T-helper 22 cell (primary cell): Measurements from ENCODE around the gene ETV2.
A peak's percentile ranks its signal among the peaks of the same experiment; 100 is the strongest.
"Not testable (repeated sequence)": the region's sequence is repeated elsewhere in the genome, so short reads cannot be mapped to it uniquely, and the experiment has no call there.

Experiments used
- DNase-seq: peaks from one replicate; pipeline ENCODE4 v3.0.0-alpha.2; 2020; ENCODE audit warnings: low read depth

The ETV2 gene

GRCh38 chr19:35641515-35642151 is at the start of gene ETV2:
ETV2 (plus strand) TSS chr19:35641745; CDS start chr19:35642461, 716 bp downstream.
- no peak for DNase-seq

GRCh38 chr19:35592226-35592625 is 49.3 kb upstream of the ETV2 start:
- no peak for DNase-seq

- not testable (repeated sequence) for DNase-seq
These were observed 46.5 kb upstream of the ETV2 start for GRCh38 chr19:35595026-35595425.

GRCh38 chr19:35595928-35596327 is 45.6 kb upstream of the ETV2 start:
- no peak for DNase-seq

GRCh38 chr19:35596366-35596999 is 45.1 kb upstream of the ETV2 start:
- DNase-seq, result no peak

- DNase-seq, result no peak
These were observed 39.6 kb upstream of the ETV2 start for GRCh38 chr19:35601971-35602370.

- not testable (repeated sequence) for DNase-seq
These were observed 37.1 kb upstream of the ETV2 start for GRCh38 chr19:35604436-35604835.

- DNase-seq, result not testable (repeated sequence)
These were observed 34.4 kb upstream of the ETV2 start for GRCh38 chr19:35607170-35607569.

GRCh38 chr19:35607661-35608060 is 33.9 kb upstream of the ETV2 start:
- DNase-seq, result no peak

GRCh38 chr19:35608251-35608650 is 33.3 kb upstream of the ETV2 start:
- no peak for DNase-seq

GRCh38 chr19:35609851-35610353 is 31.6 kb upstream of the ETV2 start:
- no peak for DNase-seq

- DNase-seq, result no peak
These were observed 29.4 kb upstream of the ETV2 start for GRCh38 chr19:35612224-35612558.

GRCh38 chr19:35612559-35613321 is 28.8 kb upstream of the ETV2 start, which contains the start of gene HAUS5:
HAUS5 (plus strand) TSS chr19:35612735; CDS start chr19:35612795, 60 bp downstream.
- DNase-seq, result peak; percentile 89

GRCh38 chr19:35613574-35613973 is 28.0 kb upstream of the ETV2 start:
- no peak for DNase-seq

- no peak for DNase-seq
These were observed 26.5 kb upstream of the ETV2 start for GRCh38 chr19:35615036-35615435.

- no peak for DNase-seq
These were observed 22.7 kb upstream of the ETV2 start for GRCh38 chr19:35618857-35619256.

GRCh38 chr19:35619290-35619923 is 22.1 kb upstream of the ETV2 start:
- no peak for DNase-seq

- no peak for DNase-seq
These were observed 21.5 kb upstream of the ETV2 start for GRCh38 chr19:35620001-35620400.

- DNase-seq, result no peak
These were observed 19.8 kb upstream of the ETV2 start for GRCh38 chr19:35621708-35622107.

GRCh38 chr19:35622750-35623149 is 18.8 kb upstream of the ETV2 start:
- no peak for DNase-seq

- no peak for DNase-seq
These were observed 18.1 kb upstream of the ETV2 start for GRCh38 chr19:35623327-35624010.

- no peak for DNase-seq
These were observed 13.3 kb upstream of the ETV2 start for GRCh38 chr19:35628264-35628564.
